Measurements from ENCODE around the gene LSM4.

Gene LSM4

GRCh38 chr19:18311502-18312091 is 11.3 kb downstream of the LSM4 start:
- Histone ChIP-seq H3K36me3 (ENCODE audit: insufficient read depth, low read length) (peaks cover 23% of the 10 kb centered on the region), H3K4me1 (ENCODE audit: insufficient read depth, low read length) (no peaks in the 10 kb centered on the region), H3K9ac (ENCODE audit: low read depth, low read length) (no peak overlapping the region), H3K9me3 (ENCODE audit: control insufficient read depth, insufficient read depth, low read length) (no peaks in the 10 kb centered on the region)

GRCh38 chr19:18310966-18311365 is 11.9 kb downstream of the LSM4 start:
- Histone ChIP-seq H3K4me1 (ENCODE audit: insufficient read depth, low read length) (no peaks in the 10 kb centered on the region), H3K9ac (ENCODE audit: low read depth, low read length) (no peak overlapping the region), H3K36me3 (ENCODE audit: insufficient read depth, low read length) (peaks cover 23% of the 10 kb centered on the region), H3K9me3 (ENCODE audit: control insufficient read depth, insufficient read depth, low read length) (no peaks in the 10 kb centered on the region)

GRCh38 chr19:18310118-18310909 is 12.6 kb downstream of the LSM4 start:
- no peaks in the 10 kb centered on the region; the same call in 1 of the 2 replicates for H3K4me1 ChIP-seq (ENCODE audit: insufficient read depth, low read length)
- H3K9ac ChIP-seq (ENCODE audit: low read depth, low read length) = no peak overlapping the region
- peaks cover 23% of the 10 kb centered on the region for H3K36me3 ChIP-seq (ENCODE audit: insufficient read depth, low read length)
- H3K9me3 ChIP-seq (ENCODE audit: control insufficient read depth, insufficient read depth, low read length) = no peaks in the 10 kb centered on the region

- H3K36me3 ChIP-seq (ENCODE audit: insufficient read depth, low read length) = peaks cover 23% of the 10 kb centered on the region
- no peaks in the 10 kb centered on the region for H3K9me3 ChIP-seq (ENCODE audit: control insufficient read depth, insufficient read depth, low read length)
- no peak overlapping the region for H3K9ac ChIP-seq (ENCODE audit: low read depth, low read length)
- H3K4me1 ChIP-seq (ENCODE audit: insufficient read depth, low read length) = peaks cover 6% of the 10 kb centered on the region; the same call in 1 of the 2 replicates
Measured at GRCh38 chr19:18309525-18310064, 13.3 kb downstream of the LSM4 start.

GRCh38 chr19:18308948-18309325 is 13.9 kb downstream of the LSM4 start:
- Histone ChIP-seq H3K9me3 (ENCODE audit: control insufficient read depth, insufficient read depth, low read length) (no peaks in the 10 kb centered on the region), H3K36me3 (ENCODE audit: insufficient read depth, low read length) (peaks cover 23% of the 10 kb centered on the region), H3K9ac (ENCODE audit: low read depth, low read length) (no peak overlapping the region), H3K4me1 (ENCODE audit: insufficient read depth, low read length) (peaks cover 6% of the 10 kb centered on the region; the same call in 1 of the 2 replicates)

- Histone ChIP-seq H3K9me3 (ENCODE audit: control insufficient read depth, insufficient read depth, low read length) (no peaks in the 10 kb centered on the region), H3K36me3 (ENCODE audit: insufficient read depth, low read length) (peaks cover 19% of the 10 kb centered on the region), H3K4me1 (ENCODE audit: insufficient read depth, low read length) (peaks cover 6% of the 10 kb centered on the region; the same call in 1 of the 2 replicates), H3K9ac (ENCODE audit: low read depth, low read length) (no peak overlapping the region)
Measured at GRCh38 chr19:18308051-18308947, 14.6 kb downstream of the LSM4 start.

GRCh38 chr19:18307271-18307681 is 15.6 kb downstream of the LSM4 start:
- Histone ChIP-seq H3K4me1 (ENCODE audit: insufficient read depth, low read length) (peaks cover 6% of the 10 kb centered on the region; the same call in 1 of the 2 replicates), H3K36me3 (ENCODE audit: insufficient read depth, low read length) (peaks cover 16% of the 10 kb centered on the region), H3K9me3 (ENCODE audit: control insufficient read depth, insufficient read depth, low read length) (no peaks in the 10 kb centered on the region), H3K9ac (ENCODE audit: low read depth, low read length) (no peak overlapping the region)

GRCh38 chr19:18306888-18307260 is 16.0 kb downstream of the LSM4 start:
- Histone ChIP-seq H3K9ac (ENCODE audit: low read depth, low read length) (no peak overlapping the region), H3K9me3 (ENCODE audit: control insufficient read depth, insufficient read depth, low read length) (no peaks in the 10 kb centered on the region), H3K4me1 (ENCODE audit: insufficient read depth, low read length) (peaks cover 6% of the 10 kb centered on the region; the same call in 1 of the 2 replicates), H3K36me3 (ENCODE audit: insufficient read depth, low read length) (peaks cover 16% of the 10 kb centered on the region)

GRCh38 chr19:18306209-18306887 is 16.5 kb downstream of the LSM4 start:
- H3K9me3 ChIP-seq (ENCODE audit: control insufficient read depth, insufficient read depth, low read length) = no peaks in the 10 kb centered on the region
- no peak overlapping the region for H3K9ac ChIP-seq (ENCODE audit: low read depth, low read length)
- H3K4me1 ChIP-seq (ENCODE audit: insufficient read depth, low read length) = peaks cover 6% of the 10 kb centered on the region; the same call in 1 of the 2 replicates
- peaks cover 16% of the 10 kb centered on the region for H3K36me3 ChIP-seq (ENCODE audit: insufficient read depth, low read length)

GRCh38 chr19:18304458-18305310 is 18.2 kb downstream of the LSM4 start:
- Histone ChIP-seq H3K36me3 (ENCODE audit: insufficient read depth, low read length) (peaks cover 16% of the 10 kb centered on the region), H3K9me3 (ENCODE audit: control insufficient read depth, insufficient read depth, low read length) (no peaks in the 10 kb centered on the region), H3K4me1 (ENCODE audit: insufficient read depth, low read length) (peaks cover 6% of the 10 kb centered on the region; the same call in 1 of the 2 replicates), H3K9ac (ENCODE audit: low read depth, low read length) (peak overlapping the region; percentile 39)

GRCh38 chr19:18304208-18304457 is 18.7 kb downstream of the LSM4 start:
- H3K9me3 ChIP-seq (ENCODE audit: control insufficient read depth, insufficient read depth, low read length) = no peaks in the 10 kb centered on the region
- H3K9ac ChIP-seq (ENCODE audit: low read depth, low read length) = no peak overlapping the region; the same call in 1 of the 2 replicates
- H3K4me1 ChIP-seq (ENCODE audit: insufficient read depth, low read length) = peaks cover 6% of the 10 kb centered on the region; the same call in 1 of the 2 replicates
- H3K36me3 ChIP-seq (ENCODE audit: insufficient read depth, low read length) = peaks cover 12% of the 10 kb centered on the region

GRCh38 chr19:18301718-18302111 is 21.2 kb downstream of the LSM4 start:
- Histone ChIP-seq H3K9ac (ENCODE audit: low read depth, low read length) (no peak overlapping the region), H3K36me3 (ENCODE audit: insufficient read depth, low read length) (no peaks in the 10 kb centered on the region), H3K9me3 (ENCODE audit: control insufficient read depth, insufficient read depth, low read length) (no peaks in the 10 kb centered on the region), H3K4me1 (ENCODE audit: insufficient read depth, low read length) (peaks cover 6% of the 10 kb centered on the region; the same call in 1 of the 2 replicates)
